H9 (cell line): Measurements from ENCODE around the gene ATOSB. TPM values are rescaled to one million over a fixed set of nuclear protein-coding genes. Genes with fewer than 3 reads are reported as not detected.

Experiments used
- DNase-seq: peaks from one replicate; pipeline ENCODE4 v3.0.0-alpha.2; 2017
- H2AFZ ChIP-seq: one replicate; pipeline ENCODE4 v1.6.1; 2013; ENCODE audit warnings: mild to moderate bottlenecking, low read length, control low read depth, moderate library complexity
- H2AK5ac ChIP-seq: 2 replicates; pipeline ENCODE4 v1.6.1; 2013; ENCODE audit warnings: low read length, control low read depth, mixed read lengths; ENCODE audit not compliant: insufficient read length
- H2BK120ac ChIP-seq: one replicate; pipeline ENCODE4 v1.6.1; 2013; ENCODE audit warnings: low read depth, mild to moderate bottlenecking, low read length, control low read depth, inconsistent platforms; ENCODE audit not compliant: poor library complexity, severe bottlenecking
- H2BK12ac ChIP-seq: 2 replicates; pipeline ENCODE4 v1.6.1; 2013; ENCODE audit warnings: low read length, control low read depth, mixed read lengths, low read depth; ENCODE audit not compliant: insufficient read length
- H2BK15ac ChIP-seq: 2 replicates; pipeline ENCODE4 v1.6.1; 2013; ENCODE audit warnings: low read depth, low read length, control low read depth
- H2BK20ac ChIP-seq: one replicate; pipeline ENCODE4 v1.6.1; 2013; ENCODE audit warnings: low read depth, mild to moderate bottlenecking, low read length, control low read depth, inconsistent platforms; ENCODE audit not compliant: poor library complexity, severe bottlenecking
- H2BK5ac ChIP-seq: 2 replicates; pipeline ENCODE4 v1.6.1; 2013; ENCODE audit warnings: low read length, control low read depth, mixed read lengths; ENCODE audit not compliant: insufficient read length
- H3K14ac ChIP-seq: 2 replicates; pipeline ENCODE4 v1.6.1; 2013; ENCODE audit warnings: low read length, control low read depth; ENCODE audit not compliant: insufficient read depth
- H3K18ac ChIP-seq: 2 replicates; pipeline ENCODE4 v1.6.1; 2013; ENCODE audit warnings: low read depth, mild to moderate bottlenecking, mixed read lengths, low read length, control low read depth; ENCODE audit not compliant: insufficient read length
- H3K23ac ChIP-seq: 2 replicates; pipeline ENCODE4 v1.6.1; 2013; ENCODE audit warnings: low read length, control low read depth, mixed read lengths, low read depth; ENCODE audit not compliant: insufficient read length
- H3K23me2 ChIP-seq: 2 replicates; pipeline ENCODE4 v1.6.1; 2013; ENCODE audit warnings: low read depth, mild to moderate bottlenecking, mixed read lengths, low read length, control low read depth; ENCODE audit not compliant: insufficient read length, poor library complexity, severe bottlenecking
- H3K27ac ChIP-seq: 2 replicates; pipeline ENCODE4 v1.5.1; 2013; ENCODE audit warnings: low read length, control low read depth, mixed read lengths, low read depth; ENCODE audit not compliant: insufficient read length
- H3K27me3 ChIP-seq: 2 replicates; pipeline ENCODE4 v1.6.1; 2013; ENCODE audit warnings: low read length, control low read depth, inconsistent platforms; ENCODE audit not compliant: insufficient read depth
- H3K4ac ChIP-seq: 2 replicates; pipeline ENCODE4 v1.6.1; 2013; ENCODE audit warnings: low read depth, mild to moderate bottlenecking, control low read depth, inconsistent platforms, low read length, moderate library complexity
- H3K4me1 ChIP-seq: 2 replicates; pipeline ENCODE4 v1.6.1; 2013; ENCODE audit warnings: low read length, control low read depth, inconsistent platforms; ENCODE audit not compliant: insufficient read depth
- H3K4me2 ChIP-seq: 2 replicates; pipeline ENCODE4 v1.6.1; 2013; ENCODE audit warnings: low read length, control low read depth, mixed read lengths; ENCODE audit not compliant: insufficient read length, insufficient read depth
- H3K56ac ChIP-seq: 2 replicates; pipeline ENCODE4 v1.6.1; 2013; ENCODE audit warnings: low read depth, mild to moderate bottlenecking, mixed read lengths, low read length, control low read depth; ENCODE audit not compliant: insufficient read length
- H3K79me1 ChIP-seq: 2 replicates; pipeline ENCODE4 v1.6.1; 2013; ENCODE audit warnings: low read depth, mild to moderate bottlenecking, moderate library complexity, low read length, control low read depth, inconsistent platforms; ENCODE audit not compliant: insufficient read depth, poor library complexity, severe bottlenecking
- H3K79me2 ChIP-seq: 2 replicates; pipeline ENCODE4 v1.6.1; 2013; ENCODE audit warnings: low read length, control low read depth, inconsistent platforms; ENCODE audit not compliant: insufficient read depth
- H3K9ac ChIP-seq: 2 replicates; pipeline ENCODE4 v1.6.1; 2013; ENCODE audit warnings: low read length, control low read depth, mixed read lengths; ENCODE audit not compliant: insufficient read length; ENCODE audit errors: extremely low read depth
- H3K9me3 ChIP-seq: one replicate; pipeline ENCODE4 v1.6.1; 2013; ENCODE audit warnings: low read depth, low read length, inconsistent platforms; ENCODE audit not compliant: control insufficient read depth
- H3T11ph ChIP-seq: one replicate; pipeline ENCODE4 v1.6.1; 2013; ENCODE audit warnings: mild to moderate bottlenecking, low read length, control low read depth, inconsistent platforms
- H4K20me1 ChIP-seq: one replicate; pipeline ENCODE4 v1.6.1; 2013; ENCODE audit not compliant: control insufficient read depth, insufficient read length, insufficient read depth
- H4K5ac ChIP-seq: 2 replicates; pipeline ENCODE4 v1.6.1; 2013; ENCODE audit warnings: low read depth, mild to moderate bottlenecking, mixed read lengths, low read length, control low read depth; ENCODE audit not compliant: insufficient read length
- H4K8ac ChIP-seq: replicated peaks from 2 replicates; pipeline ENCODE4 v1.6.1; 2013; ENCODE audit warnings: low read length, control low read depth, mixed read lengths, low read depth; ENCODE audit not compliant: insufficient read length
- H4K91ac ChIP-seq: 2 replicates; pipeline ENCODE4 v1.6.1; 2013; ENCODE audit warnings: low read depth, mild to moderate bottlenecking, moderate library complexity, mixed read lengths, low read length, control low read depth; ENCODE audit not compliant: insufficient read length
- H3K27ac Mint-ChIP-seq, 3 experiments: 2 replicates in 2 of 3; 3 replicates in 1 of 3; pipeline ENCODE4 v1.8.0; 2020 to 2021; ENCODE audit warnings: mixed read lengths in 3 of 3, mild to moderate bottlenecking in 1 of 3, moderate library complexity in 1 of 3
- H3K27me3 Mint-ChIP-seq: 2 replicates; pipeline ENCODE4 v1.8.0; 2021; ENCODE audit warnings: low read depth, mild to moderate bottlenecking, moderate library complexity, mixed read lengths
- H3K36me3 Mint-ChIP-seq, 3 experiments: 2 replicates in 2 of 3; 3 replicates in 1 of 3; pipeline ENCODE4 v1.8.0; 2020 to 2021; ENCODE audit warnings: low read depth in 3 of 3, mixed read lengths in 3 of 3; ENCODE audit not compliant: insufficient read depth in 1 of 3
- H3K4me1 Mint-ChIP-seq, 2 experiments: 2 replicates each; pipeline ENCODE4 v1.8.0; 2020; ENCODE audit warnings: mixed read lengths in 2 of 2
- H3K4me3 Mint-ChIP-seq, 2 experiments: 2 replicates in 1 of 2; 3 replicates in 1 of 2; pipeline ENCODE4 v1.8.0; 2020 to 2021; ENCODE audit warnings: mild to moderate bottlenecking in 2 of 2, mixed read lengths in 2 of 2, moderate library complexity in 1 of 2
- H3K9me3 Mint-ChIP-seq, 2 experiments: 2 replicates in 1 of 2; 3 replicates in 1 of 2; pipeline ENCODE4 v1.8.0; 2020; ENCODE audit warnings: mild to moderate bottlenecking in 2 of 2, mixed read lengths in 2 of 2, moderate library complexity in 1 of 2
- WGBS: extraction: QIAGEN DNeasy Blood & Tissue Kit; methylation state at CpG from one replicate; pipeline ENCODE4 v1.1.7; 2013; ENCODE audit warnings: missing lambda C conversion rate, low lambda C conversion rate, mixed read lengths; ENCODE audit not compliant: insufficient read length; ENCODE audit errors: extremely low coverage; 5-methylcytosine and 5-hydroxymethylcytosine counted together
- total RNA-seq: library from RNA; stranded (reverse); gene quantifications from 2 replicates; pipeline ENCODE4 v1.2.1, GENCODE V29; 2021
- TF ChIP-seq, protein P1 (sequence below): fragments of 200-600 bp; sonication (generic); conservative IDR thresholded peaks from 3 replicates; pipeline ENCODE4 v1.8.0; 2021; ENCODE audit warnings: antibody characterized with exemption, mild to moderate bottlenecking

ATOSB gene
- total RNA-seq, 1 experiment from 2014 or later = 5.6 TPM

DNA sequence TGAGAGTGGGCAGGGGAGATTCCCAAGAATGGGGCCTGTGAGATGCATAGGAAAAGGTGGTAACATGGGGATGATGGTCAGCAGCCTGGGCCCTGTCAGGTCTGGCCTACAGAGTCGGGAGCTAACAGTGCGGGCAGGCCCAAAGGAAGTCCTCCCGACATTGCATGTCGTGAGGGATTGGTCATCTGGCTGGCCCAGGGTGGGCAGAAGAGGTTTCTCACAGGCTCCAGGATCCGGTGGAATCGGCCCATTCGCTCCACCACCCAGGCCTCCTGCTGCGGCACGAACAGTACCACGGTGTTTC lies 13.2 kb downstream of the ATOSB start:
- no peak overlapping the region for H2AK5ac ChIP-seq
- Mint-ChIP-seq H3K27ac (peak overlapping the region; percentile 92 to 100 (median 100); a peak in 6 of 7 replicates), H3K9me3 (no peaks in the 10 kb centered on the region; a peak in 1 of 5 replicates), H3K27me3 (no peaks in the 10 kb centered on the region), H3K4me1 (peaks cover 12 to 19% of the 10 kb centered on the region in 2 experiments), H3K4me3 (peak overlapping the region; percentile 97 to 98), H3K36me3 (peaks cover 22 to 47% (median 43%) of the 10 kb centered on the region in 3 experiments)
- no peak overlapping the region for H2BK5ac ChIP-seq
- H3K27ac ChIP-seq = no peak overlapping the region
- peak; percentile 35 for DNase-seq
- H2BK12ac ChIP-seq = no peak overlapping the region
- H2AFZ ChIP-seq = no peak overlapping the region
- peak overlapping the region; percentile 74 for H3K9ac ChIP-seq
- H2BK120ac ChIP-seq = no peak overlapping the region
- H3K4me1 ChIP-seq = no peaks in the 10 kb centered on the region
- H2BK20ac ChIP-seq = no peak overlapping the region
- H3K9me3 ChIP-seq = no peaks in the 10 kb centered on the region
- H4K20me1 ChIP-seq = no peaks in the 10 kb centered on the region
- H3K79me1 ChIP-seq = peaks cover 9% of the 10 kb centered on the region
- no peak overlapping the region for H3K4ac ChIP-seq
- no peak overlapping the region for H3T11ph ChIP-seq
- WGBS = no CpG with 5 or more reads among the region's 10 CpGs
- peaks cover 10% of the 10 kb centered on the region for H3K23me2 ChIP-seq
- H3K14ac ChIP-seq = peak overlapping the region; percentile 63; the same call in 1 of the 2 replicates
- H4K91ac ChIP-seq = no peak overlapping the region
- H3K79me2 ChIP-seq = peaks cover 5% of the 10 kb centered on the region; the same call in 1 of the 2 replicates
- H2BK15ac ChIP-seq = no peak overlapping the region
- TF ChIP-seq, protein P1, sequence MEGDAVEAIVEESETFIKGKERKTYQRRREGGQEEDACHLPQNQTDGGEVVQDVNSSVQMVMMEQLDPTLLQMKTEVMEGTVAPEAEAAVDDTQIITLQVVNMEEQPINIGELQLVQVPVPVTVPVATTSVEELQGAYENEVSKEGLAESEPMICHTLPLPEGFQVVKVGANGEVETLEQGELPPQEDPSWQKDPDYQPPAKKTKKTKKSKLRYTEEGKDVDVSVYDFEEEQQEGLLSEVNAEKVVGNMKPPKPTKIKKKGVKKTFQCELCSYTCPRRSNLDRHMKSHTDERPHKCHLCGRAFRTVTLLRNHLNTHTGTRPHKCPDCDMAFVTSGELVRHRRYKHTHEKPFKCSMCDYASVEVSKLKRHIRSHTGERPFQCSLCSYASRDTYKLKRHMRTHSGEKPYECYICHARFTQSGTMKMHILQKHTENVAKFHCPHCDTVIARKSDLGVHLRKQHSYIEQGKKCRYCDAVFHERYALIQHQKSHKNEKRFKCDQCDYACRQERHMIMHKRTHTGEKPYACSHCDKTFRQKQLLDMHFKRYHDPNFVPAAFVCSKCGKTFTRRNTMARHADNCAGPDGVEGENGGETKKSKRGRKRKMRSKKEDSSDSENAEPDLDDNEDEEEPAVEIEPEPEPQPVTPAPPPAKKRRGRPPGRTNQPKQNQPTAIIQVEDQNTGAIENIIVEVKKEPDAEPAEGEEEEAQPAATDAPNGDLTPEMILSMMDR = no peak
- H3K23ac ChIP-seq = no peak overlapping the region
- no peak overlapping the region for H3K56ac ChIP-seq
- H3K27me3 ChIP-seq = no peaks in the 10 kb centered on the region
- H4K5ac ChIP-seq = no peak overlapping the region
- H3K18ac ChIP-seq = no peak overlapping the region
- H4K8ac ChIP-seq = no peak overlapping the region
- H3K4me2 ChIP-seq = peak overlapping the region; percentile 72
